Upper lobe of left lung (tissue), 6 donors: Measurements from ENCODE around the gene CDCA4. TPM values are rescaled to one million over a fixed set of nuclear protein-coding genes. Genes with fewer than 3 reads are reported as not detected.

ENCODE experiments used
- ATAC-seq, 2 donors: fragments of 200-7000 bp; cut with Tn5 transposase; one replicate each; pipeline ENCODE4 v1.9.1; 2022; ENCODE audit warnings: mild to moderate bottlenecking in 2 of 2, moderate library complexity in 2 of 2; ENCODE audit not compliant: low FRiP score in 2 of 2
- DNase-seq, 2 donors: peaks; one replicate each; pipeline ENCODE4 v3.0.0-alpha.2; 2019 to 2020
- H3K27ac ChIP-seq, 4 donors: fragments of 200-600 bp; sonication (generic); one replicate each; pipeline ENCODE4 v1.5.1; 2016 to 2019
- H3K27me3 ChIP-seq, 4 donors: fragments of 200-600 bp; sonication (generic); one replicate each; pipeline ENCODE4 v1.5.1; 2017 to 2019
- H3K36me3 ChIP-seq, 4 donors: fragments of 200-600 bp; sonication (generic); one replicate each; pipeline ENCODE4 v1.5.1; 2016 to 2019
- H3K4me1 ChIP-seq, 4 donors: fragments of 200-600 bp; sonication (generic); one replicate each; pipeline ENCODE4 v1.5.1; 2018 to 2019
- H3K4me3 ChIP-seq, 4 donors: fragments of 200-600 bp; sonication (generic); one replicate each; pipeline ENCODE4 v1.5.1; 2017 to 2019; ENCODE audit warnings: mild to moderate bottlenecking in 2 of 4, moderate library complexity in 1 of 4
- H3K9me3 ChIP-seq, 4 donors: fragments of 200-600 bp; sonication (generic); one replicate each; pipeline ENCODE4 v1.5.1; 2018 to 2019
- EP300 ChIP-seq, 4 donors: sonication (generic); formaldehyde crosslinking; IDR thresholded peaks; one replicate each; pipeline ENCODE4 v1.5.1; 2017; ENCODE audit warnings: antibody characterized with exemption in 4 of 4, control low read depth in 2 of 4
- POLR2A ChIP-seq, 4 donors: fragments of 450-650 bp; IDR thresholded peaks; one replicate each; pipeline ENCODE4 v1.5.1; 2016 to 2017; ENCODE audit warnings: antibody characterized with exemption in 4 of 4, mild to moderate bottlenecking in 2 of 4
- POLR2AphosphoS5 ChIP-seq, 2 donors: sonication (generic); formaldehyde crosslinking; IDR thresholded peaks; one replicate each; pipeline ENCODE4 v1.5.1; 2017; ENCODE audit warnings: antibody characterized with exemption in 2 of 2
- WGBS, 2 donors: methylation state at CpG; one replicate each; pipeline ENCODE4 v1.1.5; 2017 to 2018; 5-methylcytosine and 5-hydroxymethylcytosine counted together
- total RNA-seq, 6 donors: library from RNA; depleted of rRNA in 4 of 6; stranded (reverse); fragments of >200 nt in 4 of 6; gene quantifications; one replicate each; pipeline versions ENCODE4 v1.1.0 to v1.2.1, GENCODE V29; 2016 to 2021
- TF ChIP-seq, protein P1 (sequence below), 6 experiments: fragments of 450-650 bp in 4 of 6; fragments of 200-600 bp in 2 of 6; sonication (generic) in 2 of 6; IDR thresholded peaks; one replicate each; pipeline ENCODE4 v1.5.1; 2016 to 2019; ENCODE audit warnings: antibody characterized with exemption in 6 of 6
- donor health status: DM: no; HTN: no; CAD: no; lungs with moderate emphysema.
- donor health status: DM: no; HTN: yes; CAD: no; lungs with severe emphysema.

The CDCA4 gene
- total RNA-seq, 6 donors from 2014 or later, result 0.89 to 10.3 (median 6.6) TPM

GRCh38 chr14:104979758-104980610 is 40.9 kb downstream of the CDCA4 start:
- peaks cover 0 to 12% (median 6%) of the 10 kb centered on the region in 4 donors for H3K27me3 ChIP-seq
- ATAC-seq (peak in 1 of 2 donors; percentile 13), DNase-seq (peak; percentile 83 to 90)
- peaks cover 33 to 46% (median 39%) of the 10 kb centered on the region in 4 donors for H3K4me1 ChIP-seq
- H3K27ac ChIP-seq, result no peak overlapping the region
- H3K9me3 ChIP-seq, result no peaks in the 10 kb centered on the region
- no peak overlapping the region for H3K4me3 ChIP-seq
- 33 to 60% methylated on average over 11 to 19 of the region's 19 CpGs for WGBS, 2 donors
- no peaks in the 10 kb centered on the region for H3K36me3 ChIP-seq
- TF ChIP-seq POLR2AphosphoS5 (IDR thresholded peaks at IDR 0.05) (peak; percentile 9 to 18), EP300 (IDR thresholded peaks at IDR 0.05) (no peak)

DNA sequence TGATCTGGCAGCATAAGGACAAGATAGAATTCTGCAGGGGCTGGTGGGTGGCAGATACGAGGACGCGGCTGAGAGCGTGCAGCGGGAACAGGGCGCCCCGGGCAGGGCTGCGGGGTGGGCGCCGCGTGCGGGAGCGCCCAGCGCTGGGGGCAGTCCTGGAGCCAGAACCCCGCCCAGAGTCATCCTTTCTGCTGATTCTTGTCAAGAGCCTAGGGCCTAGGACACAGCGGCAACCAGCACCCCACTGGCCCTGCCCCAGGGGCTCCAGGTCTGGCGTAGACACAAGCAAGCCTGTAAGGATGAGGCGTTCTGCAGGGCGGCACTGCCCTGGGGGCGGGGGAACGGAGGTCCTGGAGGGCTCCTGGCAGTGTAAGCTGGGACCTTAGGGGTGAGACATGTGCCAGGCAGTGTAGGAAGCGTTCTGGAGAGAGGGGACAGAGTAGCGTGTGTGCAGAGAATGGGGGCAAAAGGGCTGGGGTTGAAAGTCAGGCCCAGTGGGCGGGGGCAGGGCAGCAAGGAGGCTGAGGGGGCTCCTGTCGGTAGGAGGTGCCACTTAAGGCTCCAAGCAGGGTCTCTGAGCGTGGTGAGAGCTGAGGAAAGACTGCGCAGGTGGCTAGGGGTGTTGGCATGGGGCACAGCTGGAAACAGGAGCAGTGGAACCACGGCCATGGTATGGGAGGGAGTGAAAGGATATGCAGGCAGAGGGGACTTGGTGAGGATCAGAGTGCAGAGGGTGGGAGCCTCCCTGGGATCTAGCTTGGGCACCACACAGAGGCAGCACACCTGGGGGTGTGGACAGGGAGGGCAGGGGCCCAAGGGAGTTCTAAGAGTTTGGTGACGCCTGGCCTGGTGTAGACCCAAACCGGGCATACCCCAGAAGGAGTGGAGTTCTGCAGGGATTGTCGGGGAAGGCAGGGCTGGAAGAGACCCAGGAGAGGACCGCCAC is 41.9 kb downstream of the CDCA4 start:
- no peaks in the 10 kb centered on the region for H3K9me3 ChIP-seq
- peaks cover 0 to 12% (median 6%) of the 10 kb centered on the region in 4 donors for H3K27me3 ChIP-seq
- DNase-seq (peak in 1 of 2 donors; percentile 83), ATAC-seq (no peak)
- no peaks in the 10 kb centered on the region for H3K36me3 ChIP-seq
- TF ChIP-seq POLR2AphosphoS5 (IDR thresholded peaks at IDR 0.05) (no peak), EP300 (IDR thresholded peaks at IDR 0.05) (no peak), POLR2A (IDR thresholded peaks at IDR 0.05) (no peak)
- TF ChIP-seq, protein P1, sequence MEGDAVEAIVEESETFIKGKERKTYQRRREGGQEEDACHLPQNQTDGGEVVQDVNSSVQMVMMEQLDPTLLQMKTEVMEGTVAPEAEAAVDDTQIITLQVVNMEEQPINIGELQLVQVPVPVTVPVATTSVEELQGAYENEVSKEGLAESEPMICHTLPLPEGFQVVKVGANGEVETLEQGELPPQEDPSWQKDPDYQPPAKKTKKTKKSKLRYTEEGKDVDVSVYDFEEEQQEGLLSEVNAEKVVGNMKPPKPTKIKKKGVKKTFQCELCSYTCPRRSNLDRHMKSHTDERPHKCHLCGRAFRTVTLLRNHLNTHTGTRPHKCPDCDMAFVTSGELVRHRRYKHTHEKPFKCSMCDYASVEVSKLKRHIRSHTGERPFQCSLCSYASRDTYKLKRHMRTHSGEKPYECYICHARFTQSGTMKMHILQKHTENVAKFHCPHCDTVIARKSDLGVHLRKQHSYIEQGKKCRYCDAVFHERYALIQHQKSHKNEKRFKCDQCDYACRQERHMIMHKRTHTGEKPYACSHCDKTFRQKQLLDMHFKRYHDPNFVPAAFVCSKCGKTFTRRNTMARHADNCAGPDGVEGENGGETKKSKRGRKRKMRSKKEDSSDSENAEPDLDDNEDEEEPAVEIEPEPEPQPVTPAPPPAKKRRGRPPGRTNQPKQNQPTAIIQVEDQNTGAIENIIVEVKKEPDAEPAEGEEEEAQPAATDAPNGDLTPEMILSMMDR (IDR thresholded peaks at IDR 0.05), result no peak
- WGBS, 2 donors, result 55 to 79% methylated on average over 19 to 27 of the region's 32 CpGs
- no peak overlapping the region for H3K27ac ChIP-seq
- peaks cover 43 to 55% (median 47%) of the 10 kb centered on the region in 4 donors for H3K4me1 ChIP-seq
- peak overlapping the region in 3 of 4 donors; percentile 47 to 60 (median 57) for H3K4me3 ChIP-seq

- DNase-seq (peak; percentile 82 to 95), ATAC-seq (peak in 1 of 2 donors; percentile 83)
- Histone ChIP-seq H3K27ac (no peak within 1 kb of the TSS), H3K27me3 (peaks cover 0 to 12% (median 6%) of the 10 kb centered on the region in 4 donors), H3K36me3 (no peaks in the 10 kb centered on the region), H3K9me3 (no peaks in the 10 kb centered on the region), H3K4me3 (peak within 1 kb of the TSS; percentile 38 to 60 (median 52)), H3K4me1 (peaks cover 54 to 66% (median 58%) of the 10 kb centered on the region in 4 donors)
- 8 to 10% methylated on average over 21 to 50 of the region's 111 CpGs for WGBS, 2 donors
- TF ChIP-seq POLR2AphosphoS5 (IDR thresholded peaks at IDR 0.05) (peak in 1 of 2 donors; percentile 24), POLR2A (IDR thresholded peaks at IDR 0.05) (peak in 1 of 4 donors; percentile 49), EP300 (IDR thresholded peaks at IDR 0.05) (no peak)
These were observed 42.9 kb downstream of the CDCA4 start, which contains the start of gene AHNAK2 for GRCh38 chr14:104977681-104978653. Gene AHNAK2, minus strand, starts transcription at chr14:104978374. Its CDS starts 137 bp downstream, at chr14:104978237.

- Histone ChIP-seq H3K36me3 (no peaks in the 10 kb centered on the region), H3K4me3 (peak overlapping the region in 3 of 4 donors; percentile 47 to 60 (median 57)), H3K4me1 (peaks cover 62 to 74% (median 66%) of the 10 kb centered on the region in 4 donors), H3K27ac (no peak overlapping the region), H3K9me3 (no peaks in the 10 kb centered on the region), H3K27me3 (peaks cover 0 to 12% (median 6%) of the 10 kb centered on the region in 4 donors)
- WGBS, 2 donors, result 70 to 91% methylated on average over 2 to 4 of the region's 11 CpGs
- DNase-seq (peak in 1 of 2 donors; percentile 71), ATAC-seq (no peak)
- TF ChIP-seq, protein P1 (IDR thresholded peaks at IDR 0.05), result peak in 1 of 6 experiments; percentile 7
- TF ChIP-seq EP300 (IDR thresholded peaks at IDR 0.05) (no peak), POLR2AphosphoS5 (IDR thresholded peaks at IDR 0.05) (no peak)
These were observed 43.7 kb downstream of the CDCA4 start for GRCh38 chr14:104977008-104977680.
